G401 (cell line): Measurements from ENCODE around the gene HJURP. TPM values are rescaled to one million over a fixed set of nuclear protein-coding genes. Genes with fewer than 3 reads are reported as not detected.
"Not testable (repeated sequence)": the region's sequence is repeated elsewhere in the genome, so short reads cannot be mapped to it uniquely, and the experiment has no call there.

Experiments
- DNase-seq: peaks from one replicate; pipeline ENCODE4 v3.0.0-alpha.2; 2015; ENCODE audit warnings: low spot score
- in situ Hi-C: cut with HindIII; loops from 2 replicates; pipeline ENCODE4 v1.10.0; 2016; ENCODE audit warnings: low sequenced_read_pairs, mixed read lengths
- total RNA-seq: library from RNA; depleted of rRNA; stranded (reverse); fragments of >200 nt; shearing (Covaris generic); gene quantifications from 2 replicates; pipeline ENCODE4 v1.2.3, GENCODE V29; 2014; rRNA removed

HJURP gene, protein sequence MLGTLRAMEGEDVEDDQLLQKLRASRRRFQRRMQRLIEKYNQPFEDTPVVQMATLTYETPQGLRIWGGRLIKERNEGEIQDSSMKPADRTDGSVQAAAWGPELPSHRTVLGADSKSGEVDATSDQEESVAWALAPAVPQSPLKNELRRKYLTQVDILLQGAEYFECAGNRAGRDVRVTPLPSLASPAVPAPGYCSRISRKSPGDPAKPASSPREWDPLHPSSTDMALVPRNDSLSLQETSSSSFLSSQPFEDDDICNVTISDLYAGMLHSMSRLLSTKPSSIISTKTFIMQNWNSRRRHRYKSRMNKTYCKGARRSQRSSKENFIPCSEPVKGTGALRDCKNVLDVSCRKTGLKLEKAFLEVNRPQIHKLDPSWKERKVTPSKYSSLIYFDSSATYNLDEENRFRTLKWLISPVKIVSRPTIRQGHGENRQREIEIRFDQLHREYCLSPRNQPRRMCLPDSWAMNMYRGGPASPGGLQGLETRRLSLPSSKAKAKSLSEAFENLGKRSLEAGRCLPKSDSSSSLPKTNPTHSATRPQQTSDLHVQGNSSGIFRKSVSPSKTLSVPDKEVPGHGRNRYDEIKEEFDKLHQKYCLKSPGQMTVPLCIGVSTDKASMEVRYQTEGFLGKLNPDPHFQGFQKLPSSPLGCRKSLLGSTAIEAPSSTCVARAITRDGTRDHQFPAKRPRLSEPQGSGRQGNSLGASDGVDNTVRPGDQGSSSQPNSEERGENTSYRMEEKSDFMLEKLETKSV
- 25.0 and 38.5 TPM in 2 replicates for total RNA-seq

DNA sequence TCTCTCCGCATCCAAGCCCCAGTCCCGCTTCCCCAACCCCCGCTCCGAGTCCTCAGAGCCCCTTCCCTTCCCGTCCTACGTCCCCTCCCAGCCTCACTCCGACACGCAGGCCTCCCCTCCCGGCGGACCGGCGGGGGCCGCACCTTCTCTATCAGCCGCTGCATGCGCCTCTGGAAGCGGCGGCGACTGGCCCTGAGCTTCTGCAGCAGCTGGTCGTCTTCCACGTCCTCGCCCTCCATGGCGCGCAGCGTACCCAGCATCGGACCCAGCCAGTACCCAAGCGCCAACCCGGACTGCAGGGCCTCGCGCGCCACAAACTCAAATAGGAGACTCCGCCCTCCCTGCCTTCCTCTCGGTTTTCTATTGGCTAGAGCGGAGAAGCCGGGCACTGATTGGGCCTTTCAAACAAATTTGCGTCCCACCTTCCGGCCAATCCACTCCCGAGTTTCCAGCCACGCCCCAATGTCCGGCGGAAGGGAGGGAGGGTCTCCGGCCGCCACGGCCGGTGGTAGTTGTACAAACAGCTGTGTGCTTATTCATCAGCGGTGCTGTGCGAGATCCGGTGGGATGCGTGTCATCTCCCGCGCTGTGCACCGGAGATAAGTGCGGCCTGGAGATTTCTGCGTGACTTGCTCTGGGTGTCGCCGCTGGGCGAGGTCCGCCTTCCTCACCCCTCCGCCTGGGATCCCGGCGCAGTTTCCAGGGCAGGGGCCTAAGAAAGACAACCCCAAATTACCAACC, at the start of gene HJURP:
TSS of gene HJURP (minus strand) at position 295 of the 741 bp plus-strand sequence. CDS start at position 260, 35 bp downstream.
- peak; percentile 94 for DNase-seq
- in situ Hi-C loops = no loop called here

DNA sequence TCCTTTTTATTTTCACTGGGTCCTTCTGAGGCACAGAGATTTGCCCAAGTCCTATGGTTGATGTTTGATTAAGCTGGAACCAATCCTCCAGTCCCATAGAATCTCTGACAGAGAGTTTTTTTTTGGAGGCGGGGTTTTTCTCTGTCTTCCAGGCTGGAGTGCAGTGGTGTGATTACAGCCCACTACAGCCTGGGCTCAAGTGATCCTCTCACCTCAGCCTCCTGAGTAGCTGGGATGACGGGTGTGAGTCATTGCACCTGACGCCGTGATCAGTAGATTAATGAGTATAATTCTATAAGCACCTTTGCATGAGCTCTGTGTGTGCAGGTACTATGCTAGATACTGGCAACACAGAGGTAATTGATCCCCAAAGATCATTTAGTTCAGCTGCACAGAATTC, 47.5 kb upstream of the HJURP start:
- in situ Hi-C loops = no loop called here
- no peak for DNase-seq

DNA sequence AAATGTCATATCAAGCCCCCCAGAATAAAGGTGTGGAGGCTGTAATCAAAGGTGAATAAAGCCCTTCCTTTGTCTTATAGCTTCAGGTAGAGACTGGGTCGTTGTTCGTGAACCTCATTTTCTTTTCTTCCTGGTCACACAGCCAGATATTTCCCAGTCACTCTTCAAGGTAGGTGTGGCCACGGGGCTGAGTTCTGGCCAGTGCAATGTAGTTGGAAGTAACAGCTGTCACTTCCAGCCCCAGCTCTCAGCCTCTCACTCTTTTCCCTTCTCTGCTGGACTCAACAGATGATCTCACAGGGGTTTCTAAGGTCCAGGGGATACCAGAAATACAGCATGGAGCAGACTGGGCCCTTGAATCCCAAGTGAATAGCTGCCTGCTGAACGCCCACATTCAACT, 47.0 kb upstream of the HJURP start:
- in situ Hi-C loops = no loop called here
- DNase-seq = no peak

DNA sequence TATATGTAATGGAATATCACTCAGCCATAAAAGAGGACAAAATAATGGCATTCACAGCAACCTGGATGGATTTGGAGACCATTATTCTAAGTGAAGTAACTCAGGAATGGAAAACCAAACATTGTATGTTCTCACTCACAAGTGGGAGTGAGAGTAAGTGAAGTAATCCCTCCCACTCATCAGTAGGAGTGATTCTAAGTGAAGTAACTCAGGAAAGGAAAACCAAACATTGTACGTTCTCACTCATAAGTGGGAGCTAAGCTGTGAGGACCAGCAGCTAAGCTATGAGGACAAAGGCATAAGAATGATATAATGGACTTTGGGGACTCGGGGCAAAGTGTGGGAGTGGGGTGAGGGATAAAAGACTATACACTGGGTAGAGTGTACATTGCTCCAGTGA, 41.9 kb upstream of the HJURP start:
- in situ Hi-C loops, DNase-seq: not testable (repeated sequence)

DNA sequence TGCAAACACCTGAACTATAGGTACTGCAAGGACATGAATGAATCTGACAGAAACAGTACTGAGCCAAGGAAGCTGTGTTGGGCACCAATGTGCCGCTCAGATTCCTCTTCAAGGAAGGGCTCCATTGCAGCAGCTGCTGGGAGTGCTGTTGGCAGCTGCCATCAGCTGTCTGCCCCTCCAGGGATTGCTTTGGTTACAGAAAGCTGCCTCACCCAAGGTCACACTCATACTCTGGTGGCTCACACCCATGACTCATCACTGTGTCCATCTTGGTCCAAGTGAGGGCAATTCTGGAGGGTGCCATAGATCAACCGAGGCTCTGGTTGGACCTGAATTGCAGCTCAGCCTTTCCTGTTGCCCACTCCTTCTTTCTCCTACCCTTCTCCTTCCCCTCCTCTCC, 38.5 kb upstream of the HJURP start:
- in situ Hi-C loops = no loop called here
- DNase-seq = no peak

DNA sequence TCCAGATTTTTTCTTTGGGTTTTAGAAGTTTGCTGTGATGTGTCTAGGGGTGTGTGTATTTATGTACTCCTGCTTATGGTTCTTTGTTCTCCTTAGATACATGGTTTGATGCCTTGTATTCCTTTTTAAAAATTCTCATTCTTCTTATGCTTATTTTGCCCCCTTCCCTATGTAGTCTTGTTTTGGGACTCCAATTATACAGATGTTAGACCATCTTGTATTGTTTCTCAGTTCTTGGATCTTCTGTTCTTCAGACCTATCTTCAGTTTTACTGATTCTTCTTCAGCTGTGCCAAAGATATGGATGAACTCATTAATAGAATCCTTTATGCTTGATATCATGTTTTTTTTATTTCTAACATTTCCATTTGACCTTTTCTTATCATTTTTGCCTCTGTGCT, 28.0 kb upstream of the HJURP start:
- in situ Hi-C loops = no loop called here
- no peak for DNase-seq

DNA sequence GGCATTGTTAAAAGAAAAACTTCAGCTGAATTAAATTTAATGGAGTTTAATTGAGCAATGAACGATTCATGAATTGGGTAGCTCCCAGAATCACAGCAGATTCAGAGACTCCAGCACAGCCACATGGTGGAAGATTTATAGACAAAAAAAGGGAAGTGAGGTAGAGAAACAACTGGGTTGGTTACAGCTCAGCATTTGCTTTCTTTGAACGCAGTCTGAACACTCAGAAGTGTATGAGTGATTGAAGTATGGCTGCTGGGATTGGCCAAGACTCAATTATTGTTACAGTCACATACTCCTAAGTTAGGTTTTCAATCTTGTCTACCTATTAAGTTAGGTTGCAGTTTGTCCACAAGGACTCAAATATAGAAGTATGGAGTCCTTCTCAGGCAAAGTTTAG, 17.8 kb upstream of the HJURP start:
- in situ Hi-C loops, DNase-seq: not testable (repeated sequence)

DNA sequence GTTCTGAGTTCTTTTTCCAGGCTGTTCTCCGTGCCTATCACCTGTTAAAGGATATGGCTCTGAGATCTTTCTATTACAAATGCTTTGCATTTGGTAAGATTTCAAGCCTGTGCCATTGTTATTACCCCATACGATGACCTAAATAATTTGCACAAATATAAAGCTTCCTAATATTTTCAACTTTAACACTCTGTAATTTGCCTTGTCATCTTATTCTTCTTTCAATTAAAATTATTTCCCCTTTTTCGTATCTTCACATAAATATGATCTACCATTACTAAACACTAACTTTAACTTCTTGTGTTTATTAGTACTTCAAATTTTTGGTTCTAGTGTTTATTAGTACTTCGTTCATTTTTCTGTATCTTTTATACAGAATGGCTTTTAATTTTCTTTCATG, 17.1 kb upstream of the HJURP start:
- in situ Hi-C loops = no loop called here
- no peak for DNase-seq

DNA sequence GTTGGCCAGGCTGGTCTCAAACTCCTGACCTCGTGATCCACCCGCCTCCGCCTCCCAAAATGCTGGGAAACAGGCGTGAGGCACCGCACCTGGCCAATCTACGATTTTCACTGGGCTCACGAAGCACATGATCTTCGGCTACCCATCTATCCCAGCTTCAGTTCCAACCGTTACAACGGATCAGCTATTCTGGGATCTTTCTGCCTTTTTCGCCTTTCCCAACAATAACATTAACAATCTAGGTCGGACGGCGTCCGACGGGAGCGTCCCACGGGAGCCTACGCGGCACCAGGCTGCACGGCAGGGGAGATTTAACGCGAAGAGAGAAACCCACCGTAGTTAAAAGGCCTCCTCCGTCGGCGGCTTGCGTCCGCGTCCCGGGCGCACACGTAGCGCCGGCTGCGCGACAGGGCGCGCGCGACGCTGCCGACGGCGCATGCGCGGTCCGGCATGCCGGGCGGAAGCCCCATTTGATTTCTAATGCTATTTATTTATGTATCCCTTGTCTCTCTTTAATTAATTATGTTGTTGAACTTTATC, 13.7 kb upstream of the HJURP start, which contains the start of gene MSL3B:
TSS of gene MSL3B (minus strand) at position 394 of the 540 bp plus-strand sequence.
- in situ Hi-C loops = no loop called here
- no peak for DNase-seq

DNA sequence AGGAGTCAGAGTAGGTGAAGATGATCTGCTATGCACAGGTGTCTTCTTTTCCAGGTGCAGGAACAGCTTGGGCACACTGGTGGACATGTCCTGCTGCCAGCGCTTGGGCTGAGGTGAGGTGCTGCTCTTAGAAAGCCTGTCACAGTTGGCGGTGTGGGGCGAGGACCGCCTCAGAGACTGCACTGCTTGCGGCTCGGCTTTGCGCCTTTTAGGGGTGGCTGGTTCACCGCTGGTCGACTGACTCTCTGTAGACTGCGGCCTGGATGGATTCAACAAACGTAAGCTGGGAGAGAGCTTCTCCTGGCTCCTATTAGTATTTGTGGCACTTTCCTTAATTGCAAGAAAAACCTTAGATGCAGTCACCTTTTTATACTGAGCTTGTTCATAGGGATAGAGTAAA, 12.1 kb upstream of the HJURP start:
- in situ Hi-C loops = no loop called here
- DNase-seq = no peak

DNA sequence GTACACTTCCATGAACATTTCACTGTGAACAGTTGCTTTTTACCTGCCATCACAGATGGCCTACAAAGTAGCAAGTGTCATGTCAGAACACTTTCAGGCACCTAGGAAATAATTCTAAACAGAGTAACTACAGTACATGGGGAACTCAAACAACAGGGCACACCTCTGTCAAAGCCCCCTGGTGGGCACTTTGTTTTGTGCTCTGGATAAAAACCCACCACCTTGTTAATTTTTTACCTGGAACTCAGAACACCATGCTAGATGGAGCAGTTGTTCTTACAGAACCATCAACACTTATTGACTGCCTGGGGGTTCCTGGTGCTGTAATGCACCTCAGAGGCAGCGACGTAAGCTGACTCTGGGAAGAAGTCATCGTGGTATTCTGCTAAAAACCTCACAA, 11.5 kb upstream of the HJURP start:
- DNase-seq = no peak
- in situ Hi-C loops = no loop called here

DNA sequence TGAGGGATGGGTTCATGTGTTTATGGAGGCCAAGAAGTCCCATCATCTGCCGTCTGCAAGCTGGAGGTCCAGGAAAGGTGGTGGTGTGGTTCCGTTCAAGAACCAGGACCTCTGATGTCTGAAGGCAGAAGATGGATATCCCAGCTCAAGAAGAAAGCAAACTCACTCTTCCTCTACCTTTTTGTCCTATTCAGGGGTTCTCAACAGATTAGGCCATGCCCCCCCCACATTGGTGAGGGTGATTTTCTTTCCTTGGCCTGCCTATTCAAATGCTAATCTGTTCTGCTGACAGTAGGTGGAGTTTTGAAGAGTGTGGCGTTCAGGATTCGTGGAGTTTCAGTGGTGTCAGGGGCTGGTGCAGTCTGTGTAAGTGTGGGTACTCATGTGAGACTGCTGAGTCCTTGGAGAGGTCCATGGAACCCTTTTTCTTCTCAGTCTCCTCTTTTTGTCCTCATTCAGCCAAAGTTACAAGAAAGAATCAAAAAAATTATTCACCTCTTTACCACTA, 8.0 kb upstream of the HJURP start:
- in situ Hi-C loops = no loop called here
- no peak for DNase-seq

DNA sequence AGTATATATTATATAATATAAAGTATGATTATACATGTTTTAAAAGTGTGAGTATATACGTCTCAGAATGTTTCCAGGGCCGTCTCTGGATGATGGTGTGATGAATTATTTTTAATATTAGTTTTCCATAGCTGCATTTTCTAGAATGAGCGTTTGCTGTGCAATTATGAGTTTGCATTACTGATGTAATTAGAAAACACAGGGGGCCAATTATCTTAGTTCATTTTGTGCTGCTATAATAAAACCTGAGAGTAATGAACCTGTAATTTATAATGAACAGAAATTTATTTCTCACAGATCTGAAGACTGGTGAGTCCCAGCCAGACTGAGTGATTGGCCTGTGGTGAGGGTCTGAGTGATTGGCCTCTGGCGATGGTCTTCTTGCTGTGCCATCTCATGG, 4.0 kb upstream of the HJURP start:
- in situ Hi-C loops = no loop called here
- no peak for DNase-seq

DNA sequence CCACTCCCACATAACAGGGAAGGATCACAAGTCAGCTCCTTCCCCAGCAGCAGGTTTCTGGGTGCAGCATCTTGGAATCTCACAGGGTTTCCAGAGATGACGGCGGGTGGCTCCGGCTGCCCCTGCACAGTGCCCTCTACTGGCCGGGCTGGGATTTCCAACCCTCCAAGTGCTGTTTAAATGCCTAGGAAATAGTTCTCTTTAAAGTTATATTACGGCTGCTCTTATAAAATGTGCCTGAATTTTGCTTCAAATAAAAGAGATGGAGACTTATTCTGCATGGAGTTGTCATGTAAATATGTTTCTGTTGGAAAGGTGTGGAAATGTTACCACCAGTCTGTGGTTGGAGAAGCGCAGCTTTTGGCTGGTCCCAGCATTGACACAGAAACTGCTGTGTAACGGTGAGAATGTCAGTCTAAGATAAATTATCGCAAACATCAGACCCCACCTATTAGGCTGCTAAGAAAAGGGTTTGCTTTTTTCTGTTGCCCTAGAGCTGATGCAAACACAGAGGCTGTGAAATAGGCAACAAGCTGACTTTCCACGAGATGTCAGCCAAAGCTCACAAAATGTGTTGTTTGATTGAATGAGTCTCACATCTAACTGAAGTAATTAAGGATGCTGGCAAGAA, 3.3 kb upstream of the HJURP start:
- in situ Hi-C loops = no loop called here
- peak; percentile 21 for DNase-seq

DNA sequence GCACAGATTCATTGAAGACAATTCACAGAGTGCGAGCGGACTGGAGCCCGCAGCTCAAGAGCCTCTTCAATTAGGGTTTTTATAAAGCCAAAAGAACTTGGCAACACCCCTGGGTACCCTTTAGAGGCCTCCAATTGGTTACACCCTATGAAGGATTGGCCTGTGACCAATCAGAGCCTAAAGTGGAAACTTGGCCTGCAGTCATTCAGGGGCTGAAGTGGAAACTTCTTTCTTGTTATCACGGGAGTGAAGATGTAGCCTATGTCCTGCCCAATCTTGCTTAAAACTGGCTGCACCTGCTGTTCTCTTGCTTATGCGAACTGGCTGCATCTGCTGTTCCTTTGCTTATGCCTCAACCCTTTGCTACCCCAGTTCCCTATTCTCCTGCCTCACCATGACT, 1.8 kb upstream of the HJURP start:
- DNase-seq = no peak
- in situ Hi-C loops = no loop called here

DNA sequence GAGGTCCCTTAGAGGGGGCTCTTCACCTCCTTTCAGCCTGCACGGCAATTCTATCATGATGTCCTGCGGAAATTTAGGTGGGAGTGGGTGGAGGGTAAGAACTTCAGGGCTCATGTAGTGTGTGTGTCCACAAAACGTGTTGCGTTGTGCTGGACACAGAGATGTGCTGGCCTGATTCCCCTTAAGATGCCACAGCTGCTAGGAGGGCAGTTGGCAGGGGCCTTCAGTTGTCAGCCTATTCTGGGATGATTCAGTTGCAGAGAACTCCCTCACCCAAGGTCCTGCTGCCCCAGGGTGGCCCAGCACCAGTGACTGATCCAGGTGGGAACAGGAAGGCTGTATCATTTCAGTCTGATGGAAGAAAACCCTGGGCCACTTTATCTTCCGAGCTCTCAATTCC, 1.0 kb upstream of the HJURP start:
- in situ Hi-C loops = no loop called here
- DNase-seq = no peak

DNA sequence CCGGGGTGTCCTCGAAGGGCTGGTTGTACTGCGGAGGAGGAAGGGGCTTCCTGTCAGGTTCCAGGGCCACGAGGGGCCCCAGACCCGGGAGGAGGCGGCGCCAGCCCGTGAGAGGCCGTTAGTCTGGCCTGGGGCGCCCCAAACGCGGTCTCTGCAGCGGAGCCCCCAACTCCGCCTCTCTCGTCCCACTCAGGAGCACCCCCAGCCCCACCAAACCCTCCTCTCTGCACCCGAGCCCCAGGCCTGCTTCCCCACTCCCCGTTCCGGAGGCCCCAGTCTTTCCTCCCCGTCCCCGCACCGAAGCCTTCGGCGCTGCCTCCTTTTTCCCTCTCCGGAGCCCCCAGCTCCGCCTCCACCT, 473 bp downstream of the HJURP start:
- DNase-seq = no peak
- in situ Hi-C loops = no loop called here

DNA sequence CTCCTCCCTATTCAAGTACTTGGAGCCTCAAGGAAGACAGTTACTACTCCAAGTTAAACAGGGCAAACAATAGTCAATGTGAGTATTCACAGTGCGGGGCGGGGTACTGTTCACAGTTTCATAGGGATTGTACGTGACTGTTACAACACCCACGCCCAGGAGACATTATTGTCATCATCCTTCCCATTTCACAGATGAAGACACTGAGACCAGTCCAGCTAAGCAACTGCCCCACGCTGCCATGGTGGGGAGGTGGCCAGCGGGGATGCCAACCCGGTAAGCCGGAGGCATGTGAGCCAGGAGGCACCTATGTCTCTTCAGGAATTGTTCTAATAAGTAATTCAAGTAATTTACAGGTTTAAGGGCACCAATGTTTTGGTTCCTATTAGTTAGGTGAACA, 982 bp downstream of the HJURP start:
- in situ Hi-C loops = no loop called here
- no peak for DNase-seq

DNA sequence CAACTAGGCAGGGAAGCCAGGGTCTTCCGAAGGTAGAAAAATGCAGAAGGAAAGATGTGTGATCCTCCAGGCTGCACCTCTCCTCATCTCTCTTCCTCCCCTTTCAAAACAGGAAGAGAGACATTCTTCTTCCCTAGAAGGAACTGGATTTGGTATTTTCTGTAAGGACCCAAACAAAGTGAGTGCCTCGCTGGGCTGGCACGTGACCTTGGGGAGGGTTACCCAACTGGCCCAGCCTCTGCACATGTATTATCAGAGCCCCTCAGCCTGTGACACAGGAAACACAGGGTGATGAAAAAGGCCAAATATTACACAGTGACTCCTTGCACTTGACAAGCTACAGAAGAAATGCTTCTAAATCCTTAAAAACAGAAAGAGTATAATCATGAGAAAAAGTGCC, 2.3 kb downstream of the HJURP start:
- no peak for DNase-seq
- in situ Hi-C loops = no loop called here
